HFFc6 (cell line): ENCODE results near the gene TAF12. TPM values are rescaled to one million over a fixed set of nuclear protein-coding genes. Genes with fewer than 3 reads are reported as not detected.
"Not testable (repeated sequence)": the region's sequence is repeated elsewhere in the genome, so short reads cannot be mapped to it uniquely, and the experiment has no call there.

Experiments used
- DNase-seq: peaks from one replicate; pipeline ENCODE4 v3.0.0-alpha.2; 2018
- H3K27ac Mint-ChIP-seq: 2 replicates; pipeline ENCODE4 v1.8.0; 2020; ENCODE audit warnings: mild to moderate bottlenecking, mixed read lengths
- H3K27me3 Mint-ChIP-seq: 2 replicates; pipeline ENCODE4 v1.8.0; 2021; ENCODE audit warnings: mild to moderate bottlenecking, moderate library complexity, mixed read lengths; ENCODE audit not compliant: insufficient read depth
- H3K36me3 Mint-ChIP-seq: 2 replicates; pipeline ENCODE4 v1.8.0; 2021; ENCODE audit warnings: low read depth, mixed read lengths
- H3K4me1 Mint-ChIP-seq: 2 replicates; pipeline ENCODE4 v1.8.0; 2020; ENCODE audit warnings: low read depth, mixed read lengths
- H3K4me3 Mint-ChIP-seq: 2 replicates; pipeline ENCODE4 v1.8.0; 2020; ENCODE audit warnings: mild to moderate bottlenecking, moderate library complexity, mixed read lengths
- H3K9me3 Mint-ChIP-seq: 2 replicates; pipeline ENCODE4 v1.8.0; 2020; ENCODE audit warnings: mild to moderate bottlenecking, mixed read lengths
- CTCF ChIP-seq: fragments of 200-600 bp; sonication (generic); IDR thresholded peaks from 2 replicates; pipeline ENCODE4 v1.5.0; 2021; ENCODE audit warnings: antibody characterized with exemption, mild to moderate bottlenecking
- total RNA-seq, 6 experiments: library from RNA; stranded (reverse); fragmentation: NEBNext Ultra II Directional; extraction: Animal tissue kit (Norgen Biotek cat#: 25700); gene quantifications; 2 replicates in 1 of 6; 3 replicates in 5 of 6; pipeline ENCODE4 v1.2.3, GENCODE V29; 2021

Gene TAF12
- total RNA-seq, 6 experiments from 2014 or later: 32.0 to 40.7 (median 35.9) TPM

DNA sequence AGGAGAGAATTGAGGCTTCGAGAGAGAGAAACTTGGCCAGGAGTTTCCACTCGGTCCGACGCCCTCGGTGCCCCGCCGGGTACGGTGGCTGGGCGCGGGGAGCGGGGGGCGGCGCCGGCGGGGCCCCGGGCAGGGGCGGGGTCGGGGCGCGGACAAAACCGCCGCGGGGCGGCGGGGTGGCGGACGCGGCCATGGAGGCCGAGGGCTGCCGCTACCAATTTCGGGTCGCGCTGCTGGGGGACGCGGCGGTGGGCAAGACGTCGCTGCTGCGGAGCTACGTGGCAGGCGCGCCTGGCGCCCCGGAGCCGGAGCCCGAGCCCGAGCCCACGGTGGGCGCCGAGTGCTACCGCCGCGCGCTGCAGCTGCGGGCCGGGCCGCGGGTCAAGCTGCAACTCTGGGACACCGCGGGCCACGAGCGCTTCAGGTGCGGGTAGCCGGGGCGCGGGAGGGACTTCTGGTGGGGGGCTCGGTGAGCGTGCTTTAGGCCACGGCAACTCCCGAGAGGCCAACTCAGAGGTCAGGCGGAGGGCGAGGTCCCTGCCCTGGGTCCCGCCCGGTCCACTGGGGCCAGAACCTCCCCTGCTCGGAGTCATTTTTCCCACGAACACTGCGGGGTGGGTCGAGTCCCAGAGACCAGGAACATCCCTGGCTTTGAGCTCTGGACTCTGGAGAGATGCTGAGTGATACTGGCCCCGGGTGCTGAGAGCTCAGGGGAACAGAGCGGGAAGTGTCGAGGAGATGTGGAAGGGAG, 50.4 kb downstream of the TAF12 start:
- TF ChIP-seq CTCF: no peak
- H3K36me3 Mint-ChIP-seq: no peaks in the 10 kb centered on the region; the same call in 1 of the 2 replicates
- H3K4me1 Mint-ChIP-seq: no peaks in the 10 kb centered on the region
- no peak overlapping the region for H3K27ac Mint-ChIP-seq
- no peaks in the 10 kb centered on the region for H3K9me3 Mint-ChIP-seq
- peaks cover 8% of the 10 kb centered on the region for H3K27me3 Mint-ChIP-seq
- H3K4me3 Mint-ChIP-seq: peak overlapping the region; percentile 67
- no peak for DNase-seq

- Mint-ChIP-seq H3K4me1 (no peaks in the 10 kb centered on the region), H3K36me3 (no peaks in the 10 kb centered on the region; the same call in 1 of the 2 replicates), H3K4me3 (peak within 1 kb of the TSS; percentile 67), H3K27me3 (peaks cover 8% of the 10 kb centered on the region; the same call in 1 of the 2 replicates), H3K27ac (no peak within 1 kb of the TSS), H3K9me3 (no peaks in the 10 kb centered on the region)
- DNase-seq: no peak
- TF ChIP-seq CTCF: no peak
These were observed 51.1 kb downstream of the TAF12 start, which contains the start of gene RAB42 for GRCh38 chr1:28591708-28592320. Gene RAB42 (plus strand): TSS chr1:28592265. CDS start chr1:28592512, 247 bp downstream.

DNA sequence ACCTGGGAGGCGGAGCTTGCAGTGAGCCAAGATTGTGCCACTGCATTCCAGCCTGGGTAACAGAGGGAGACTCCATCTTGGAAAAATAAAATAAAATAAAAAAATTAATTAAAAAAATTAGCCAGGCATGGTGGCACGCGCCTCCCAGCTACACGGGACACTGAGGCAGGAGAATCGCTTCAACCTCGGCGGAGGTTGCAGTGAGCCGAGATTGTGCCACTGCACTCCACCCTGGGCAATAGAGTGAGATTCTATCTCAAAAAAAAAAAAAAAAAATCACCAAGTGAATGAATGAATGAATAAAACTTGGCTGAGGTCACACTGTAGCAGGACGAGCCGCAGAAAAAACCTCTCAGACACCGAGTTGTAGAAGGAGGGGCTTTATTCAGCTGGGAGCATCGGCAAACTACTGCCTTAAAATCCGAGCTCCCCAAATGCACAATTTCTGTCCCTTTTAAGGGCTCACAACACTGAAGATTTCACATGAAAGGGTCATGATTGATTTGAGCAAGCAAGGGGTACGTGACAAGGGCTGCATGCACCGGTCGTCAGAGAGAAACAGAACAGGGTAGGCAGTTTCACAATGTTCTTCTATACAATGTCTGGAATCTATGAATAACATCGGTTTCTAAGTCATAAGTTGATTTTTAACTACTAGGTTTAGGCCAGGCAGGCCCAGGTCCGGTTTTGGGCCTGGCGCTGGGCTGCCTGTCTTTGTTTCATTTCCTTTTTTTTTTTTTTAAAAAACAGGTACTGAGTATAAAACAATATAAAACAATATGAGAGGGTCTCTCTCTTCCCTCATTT, 56.1 kb downstream of the TAF12 start:
- peaks cover 14% of the 10 kb centered on the region for H3K4me1 Mint-ChIP-seq

DNA sequence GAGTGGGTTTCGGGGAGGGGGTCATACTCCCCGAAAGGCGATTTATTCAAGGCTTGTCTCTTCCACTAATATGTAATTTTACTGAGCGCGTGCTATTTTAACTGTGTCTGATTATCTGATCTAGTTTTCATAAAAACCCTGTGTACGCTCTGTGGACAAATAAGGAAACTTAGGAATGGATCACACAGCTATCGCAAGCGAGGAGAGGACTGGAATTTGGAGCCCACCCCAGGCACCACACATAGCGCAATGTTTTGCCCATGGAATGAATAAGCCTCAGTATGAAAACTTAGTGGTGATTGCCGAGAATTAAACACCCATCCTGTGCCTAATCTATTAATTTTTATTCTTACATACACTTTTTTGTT, 60.6 kb downstream of the TAF12 start:
- H3K4me1 Mint-ChIP-seq: peaks cover 44% of the 10 kb centered on the region
- peaks cover 37% of the 10 kb centered on the region for H3K36me3 Mint-ChIP-seq
- TF ChIP-seq CTCF: no peak
- no peak for DNase-seq
- H3K27ac Mint-ChIP-seq: peak overlapping the region; percentile 91
- peak overlapping the region; percentile 92 for H3K4me3 Mint-ChIP-seq
- peaks cover 12% of the 10 kb centered on the region for H3K27me3 Mint-ChIP-seq
- no peaks in the 10 kb centered on the region for H3K9me3 Mint-ChIP-seq

More for the DNA sequence above, 56.1 kb downstream of the TAF12 start:
- not testable (repeated sequence) for H3K4me3 Mint-ChIP-seq, H3K27ac Mint-ChIP-seq, DNase-seq, H3K27me3 Mint-ChIP-seq, H3K36me3 Mint-ChIP-seq, H3K9me3 Mint-ChIP-seq

- no peaks in the 10 kb centered on the region for H3K9me3 Mint-ChIP-seq
- DNase-seq: peak; percentile 95
- peak; percentile 28; the same call in 1 of the 2 replicates for TF ChIP-seq CTCF
- peaks cover 12% of the 10 kb centered on the region for H3K27me3 Mint-ChIP-seq
- H3K27ac Mint-ChIP-seq: peak overlapping the region; percentile 91
- peaks cover 44% of the 10 kb centered on the region for H3K4me1 Mint-ChIP-seq
- H3K4me3 Mint-ChIP-seq: peak overlapping the region; percentile 92
- H3K36me3 Mint-ChIP-seq: peaks cover 42% of the 10 kb centered on the region
These were observed 61.2 kb downstream of the TAF12 start for GRCh38 chr1:28581531-28582247.
